ENCODE data around the gene SEMA3C.

DNA sequence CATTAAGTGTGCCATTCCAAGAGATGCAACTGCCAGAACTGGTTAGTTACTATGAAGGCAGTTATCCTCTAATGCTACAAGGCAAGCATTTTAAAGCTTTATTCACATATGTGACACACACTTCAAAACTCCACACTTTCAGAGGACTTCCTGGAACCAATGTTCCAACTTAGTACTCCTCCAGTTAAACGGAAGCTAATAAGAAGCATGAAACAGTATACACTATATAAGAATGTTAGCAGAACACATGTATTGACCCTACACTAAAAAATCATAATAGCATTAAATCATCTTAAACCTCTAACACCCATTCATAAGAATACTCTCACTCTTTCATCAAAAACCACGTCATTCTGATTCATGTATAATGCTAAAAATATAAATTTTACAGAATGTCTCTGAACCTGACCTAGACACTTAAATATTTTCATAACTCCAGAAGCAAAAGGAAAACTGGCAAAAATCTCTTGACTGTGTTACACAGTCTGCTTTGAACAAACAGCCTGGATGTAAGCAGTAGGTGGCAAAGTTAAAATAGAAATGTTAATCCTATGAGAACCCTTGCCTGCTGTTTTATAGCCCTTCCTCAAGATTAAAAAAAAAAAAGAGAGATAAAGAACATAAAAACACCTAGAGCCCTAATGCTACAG lies 135.0 kb downstream of the SEMA3C start:
- TF ChIP-seq, protein P1, sequence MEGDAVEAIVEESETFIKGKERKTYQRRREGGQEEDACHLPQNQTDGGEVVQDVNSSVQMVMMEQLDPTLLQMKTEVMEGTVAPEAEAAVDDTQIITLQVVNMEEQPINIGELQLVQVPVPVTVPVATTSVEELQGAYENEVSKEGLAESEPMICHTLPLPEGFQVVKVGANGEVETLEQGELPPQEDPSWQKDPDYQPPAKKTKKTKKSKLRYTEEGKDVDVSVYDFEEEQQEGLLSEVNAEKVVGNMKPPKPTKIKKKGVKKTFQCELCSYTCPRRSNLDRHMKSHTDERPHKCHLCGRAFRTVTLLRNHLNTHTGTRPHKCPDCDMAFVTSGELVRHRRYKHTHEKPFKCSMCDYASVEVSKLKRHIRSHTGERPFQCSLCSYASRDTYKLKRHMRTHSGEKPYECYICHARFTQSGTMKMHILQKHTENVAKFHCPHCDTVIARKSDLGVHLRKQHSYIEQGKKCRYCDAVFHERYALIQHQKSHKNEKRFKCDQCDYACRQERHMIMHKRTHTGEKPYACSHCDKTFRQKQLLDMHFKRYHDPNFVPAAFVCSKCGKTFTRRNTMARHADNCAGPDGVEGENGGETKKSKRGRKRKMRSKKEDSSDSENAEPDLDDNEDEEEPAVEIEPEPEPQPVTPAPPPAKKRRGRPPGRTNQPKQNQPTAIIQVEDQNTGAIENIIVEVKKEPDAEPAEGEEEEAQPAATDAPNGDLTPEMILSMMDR (IDR thresholded peaks at IDR 0.05 in 8 of 11, conservative IDR thresholded peaks at IDR 0.05 in 3 of 11) = no peak
- TF ChIP-seq POLR2A (IDR thresholded peaks at IDR 0.05) = no peak

All from spleen (tissue), 7 donors.